Ascending aorta (tissue), 2 donors: Measurements from ENCODE around the gene FRYL. TPM values are rescaled to one million over a fixed set of nuclear protein-coding genes. Genes with fewer than 3 reads are reported as not detected.
"Not testable (repeated sequence)": the region's sequence is repeated elsewhere in the genome, so short reads cannot be mapped to it uniquely, and the experiment has no call there.

Source experiments
- DNase-seq, 2 donors: peaks; one replicate each; pipeline ENCODE4 v3.0.0-alpha.2; 2019; ENCODE audit warnings: low spot score in 2 of 2
- H3K27ac ChIP-seq, 2 donors: fragments of 200-600 bp; sonication (generic); one replicate each; pipeline ENCODE4 v1.5.1; 2016 to 2017; ENCODE audit warnings: mild to moderate bottlenecking in 1 of 2
- H3K27me3 ChIP-seq: fragments of 200-600 bp; sonication (generic); one replicate; pipeline ENCODE4 v1.5.1; 2017
- H3K36me3 ChIP-seq, 2 donors: fragments of 200-600 bp; sonication (generic); one replicate each; pipeline ENCODE4 v1.5.1; 2016
- H3K4me1 ChIP-seq, 2 donors: fragments of 200-600 bp; sonication (generic); one replicate each; pipeline ENCODE4 v1.5.1; 2016 to 2017; ENCODE audit warnings: mild to moderate bottlenecking in 1 of 2
- H3K4me3 ChIP-seq, 2 donors: fragments of 200-600 bp; sonication (generic); one replicate each; pipeline ENCODE4 v1.5.1; 2016 to 2017; ENCODE audit warnings: mild to moderate bottlenecking in 1 of 2
- H3K9me3 ChIP-seq, 2 donors: fragments of 200-600 bp; sonication (generic); one replicate each; pipeline ENCODE4 v1.5.1; 2016
- CTCF ChIP-seq, 3 experiments: fragments of 200-600 bp in 2 of 3; fragments of 450-650 bp in 1 of 3; sonication (generic) in 2 of 3; IDR thresholded peaks; one replicate each; pipeline ENCODE4 v1.5.1; 2016 to 2019; ENCODE audit warnings: antibody characterized with exemption in 3 of 3, mild to moderate bottlenecking in 1 of 3, moderate library complexity in 1 of 3
- intact Hi-C: fragments of 100-400 bp; cut with DNase I; formaldehyde crosslinking; loops from one replicate; pipeline ENCODE4 v1.15.1; 2023
- total RNA-seq: library from RNA; depleted of rRNA; stranded (reverse); fragments of >200 nt; gene quantifications from one replicate; pipeline ENCODE4 v1.1.0, GENCODE V29; 2016

Gene FRYL
- total RNA-seq = 40.6 TPM

- H3K27ac ChIP-seq = peak within 1 kb of the TSS; percentile 85 to 95
- intact Hi-C loops = loop anchor here (1.0 to 5.0 kb wide), 5 partner anchors 21 to 203 kb away; partner anchors contain the start of genes OCIAD1 and OCIAD2
- H3K27me3 ChIP-seq = no peaks in the 10 kb centered on the region
- TF ChIP-seq CTCF (IDR thresholded peaks at IDR 0.05) = no peak
- H3K36me3 ChIP-seq = no peaks in the 10 kb centered on the region
- H3K4me3 ChIP-seq = peak within 1 kb of the TSS; percentile 60 to 89
- H3K9me3 ChIP-seq = no peaks in the 10 kb centered on the region
- DNase-seq = peak; percentile 98 to 100
- H3K4me1 ChIP-seq = peaks cover 0 to 20% of the 10 kb centered on the region in 2 donors
These were observed at the start of gene FRYL for GRCh38 chr4:48779998-48780864. TSS of gene FRYL (minus strand) at chr4:48780279. CDS start at chr4:48634410, 145,869 bp downstream.

GRCh38 chr4:48827622-48828021 is 47.5 kb upstream of the FRYL start:
- intact Hi-C loops = no loop called here
- TF ChIP-seq CTCF (IDR thresholded peaks at IDR 0.05) = no peak

GRCh38 chr4:48821431-48821830 is 41.4 kb upstream of the FRYL start:
- H3K9me3 ChIP-seq, H3K27me3 ChIP-seq, DNase-seq, H3K4me1 ChIP-seq, H3K36me3 ChIP-seq, H3K4me3 ChIP-seq, H3K27ac ChIP-seq, intact Hi-C loops: not testable (repeated sequence)

More at GRCh38 chr4:48827622-48828021, 47.5 kb upstream of the FRYL start:
- Histone ChIP-seq H3K4me1 (peaks cover 0 to 5% of the 10 kb centered on the region in 2 donors), H3K9me3 (no peaks in the 10 kb centered on the region), H3K36me3 (no peaks in the 10 kb centered on the region), H3K27ac (no peak overlapping the region), H3K27me3 (no peaks in the 10 kb centered on the region), H3K4me3 (no peak overlapping the region)
- DNase-seq = no peak

- intact Hi-C loops = no loop called here
These were observed 36.9 kb upstream of the FRYL start for GRCh38 chr4:48816971-48817370.

GRCh38 chr4:48816297-48816696 is 36.2 kb upstream of the FRYL start:
- H3K27ac ChIP-seq, H3K4me1 ChIP-seq, intact Hi-C loops, H3K27me3 ChIP-seq, H3K9me3 ChIP-seq, DNase-seq, H3K36me3 ChIP-seq, H3K4me3 ChIP-seq: not testable (repeated sequence)

More at GRCh38 chr4:48816971-48817370, 36.9 kb upstream of the FRYL start:
- no peaks in the 10 kb centered on the region for H3K4me1 ChIP-seq
- H3K27me3 ChIP-seq = no peaks in the 10 kb centered on the region
- H3K9me3 ChIP-seq = no peaks in the 10 kb centered on the region
- DNase-seq = no peak
- H3K36me3 ChIP-seq = no peaks in the 10 kb centered on the region
- TF ChIP-seq CTCF (IDR thresholded peaks at IDR 0.05) = no peak
- no peak overlapping the region for H3K27ac ChIP-seq
- no peak overlapping the region for H3K4me3 ChIP-seq

GRCh38 chr4:48815483-48815882 is 35.4 kb upstream of the FRYL start:
- no peaks in the 10 kb centered on the region for H3K9me3 ChIP-seq
- no peak for TF ChIP-seq CTCF (IDR thresholded peaks at IDR 0.05)
- no peak overlapping the region for H3K4me3 ChIP-seq
- no peaks in the 10 kb centered on the region for H3K4me1 ChIP-seq
- H3K27me3 ChIP-seq = no peaks in the 10 kb centered on the region
- H3K36me3 ChIP-seq = no peaks in the 10 kb centered on the region
- DNase-seq = no peak
- intact Hi-C loops = no loop called here
- no peak overlapping the region for H3K27ac ChIP-seq
